ENCODE data around the gene RPS6KA1. TPM values are rescaled to one million over a fixed set of nuclear protein-coding genes. Genes with fewer than 3 reads are reported as not detected.
A peak's percentile ranks its signal among the peaks of the same experiment; 100 is the strongest.
"Not testable (repeated sequence)": the region's sequence is repeated elsewhere in the genome, so short reads cannot be mapped to it uniquely, and the experiment has no call there.

Gene RPS6KA1
- polyA plus RNA-seq (ENCODE audit: insufficient read length in 4 of 4) = 10 to 100 TPM; 20.2 to 24.2 (median 21.1) TPM

- peak in 2 of 4 donors; percentile 58 to 59 for DNase-seq (ENCODE audit: low read depth in 4 of 4, low spot score in 3 of 4)
Observed at GRCh38 chr1:26529655-26530409, at the start of gene RPS6KA1. Gene RPS6KA1 (plus strand): TSS chr1:26529761. CDS start chr1:26529921, 160 bp downstream.

GRCh38 chr1:26482921-26483320 lies 46.6 kb upstream of the RPS6KA1 start:
- DNase-seq (ENCODE audit: low read depth in 4 of 4, low spot score in 3 of 4) = no peak

GRCh38 chr1:26483980-26484379 lies 45.6 kb upstream of the RPS6KA1 start:
- no peak for DNase-seq (ENCODE audit: low read depth in 4 of 4, low spot score in 3 of 4)

GRCh38 chr1:26490155-26490554 lies 39.4 kb upstream of the RPS6KA1 start:
- DNase-seq (ENCODE audit: low read depth in 4 of 4, low spot score in 3 of 4) = no peak

- DNase-seq (ENCODE audit: low read depth in 4 of 4, low spot score in 3 of 4) = no peak
Observed at GRCh38 chr1:26493267-26493666, 36.3 kb upstream of the RPS6KA1 start.

- DNase-seq (ENCODE audit: low read depth in 4 of 4, low spot score in 3 of 4) = no peak
Observed at GRCh38 chr1:26493938-26494337, 35.6 kb upstream of the RPS6KA1 start.

- DNase-seq (ENCODE audit: low read depth in 4 of 4, low spot score in 3 of 4) = peak in 2 of 4 donors; percentile 44 to 47
Observed at GRCh38 chr1:26496861-26497260, 32.7 kb upstream of the RPS6KA1 start.

- DNase-seq (ENCODE audit: low read depth in 4 of 4, low spot score in 3 of 4) = no peak
Observed at GRCh38 chr1:26498894-26499293, 30.7 kb upstream of the RPS6KA1 start.

GRCh38 chr1:26500488-26501175 lies 28.9 kb upstream of the RPS6KA1 start:
- DNase-seq (ENCODE audit: low read depth in 4 of 4, low spot score in 3 of 4) = peak; percentile 62 to 79 (median 72)

- DNase-seq (ENCODE audit: low read depth in 4 of 4, low spot score in 3 of 4) = not testable (repeated sequence)
Observed at GRCh38 chr1:26510711-26511110, 18.9 kb upstream of the RPS6KA1 start.

- not testable (repeated sequence) for DNase-seq (ENCODE audit: low read depth in 4 of 4, low spot score in 3 of 4)
Observed at GRCh38 chr1:26515836-26516235, 13.7 kb upstream of the RPS6KA1 start.

- no peak for DNase-seq (ENCODE audit: low read depth in 4 of 4, low spot score in 3 of 4)
Observed at GRCh38 chr1:26516987-26517765, 12.4 kb upstream of the RPS6KA1 start.

- DNase-seq (ENCODE audit: low read depth in 4 of 4, low spot score in 3 of 4) = no peak
Observed at GRCh38 chr1:26517766-26518049, 11.9 kb upstream of the RPS6KA1 start.

- no peak for DNase-seq (ENCODE audit: low read depth in 4 of 4, low spot score in 3 of 4)
Observed at GRCh38 chr1:26518355-26518754, 11.2 kb upstream of the RPS6KA1 start.

- DNase-seq (ENCODE audit: low read depth in 4 of 4, low spot score in 3 of 4) = no peak
Observed at GRCh38 chr1:26520339-26520738, 9.2 kb upstream of the RPS6KA1 start.

GRCh38 chr1:26521669-26522030 lies 7.9 kb upstream of the RPS6KA1 start:
- no peak for DNase-seq (ENCODE audit: low read depth in 4 of 4, low spot score in 3 of 4)

GRCh38 chr1:26522073-26522472 lies 7.5 kb upstream of the RPS6KA1 start:
- DNase-seq (ENCODE audit: low read depth in 4 of 4, low spot score in 3 of 4) = no peak

- no peak for DNase-seq (ENCODE audit: low read depth in 4 of 4, low spot score in 3 of 4)
Observed at GRCh38 chr1:26524181-26524580, 5.4 kb upstream of the RPS6KA1 start.

- DNase-seq (ENCODE audit: low read depth in 4 of 4, low spot score in 3 of 4) = no peak
Observed at GRCh38 chr1:26526287-26526686, 3.3 kb upstream of the RPS6KA1 start.

GRCh38 chr1:26529405-26529654 lies 231 bp upstream of the RPS6KA1 start:
- no peak for DNase-seq (ENCODE audit: low read depth in 4 of 4, low spot score in 3 of 4)

GRCh38 chr1:26530410-26530894 lies 891 bp downstream of the RPS6KA1 start:
- DNase-seq (ENCODE audit: low read depth in 4 of 4, low spot score in 3 of 4) = no peak

All from right renal pelvis (tissue), 4 donors.